Activated T-cell treated with anti-CD3 and anti-CD28 coated beads, Interleukin-2, amount 50 U/mL, for 4 hours (primary cell): Measurements from ENCODE around the gene SNRPA. TPM values are rescaled to one million over a fixed set of nuclear protein-coding genes. Genes with fewer than 3 reads are reported as not detected.
"Not testable (repeated sequence)": the region's sequence is repeated elsewhere in the genome, so short reads cannot be mapped to it uniquely, and the experiment has no call there.

Experiments
- ATAC-seq, 2 donors: fragments of 200-7000 bp; cut with Tn5 transposase; one replicate each; pipeline ENCODE4 v1.10.0; 2021
- DNase-seq: peaks from one replicate; pipeline ENCODE4 v3.0.0-alpha.2; 2020
- H3K27me3 Mint-ChIP-seq: one replicate; pipeline ENCODE4 v1.8.0; 2021; ENCODE audit warnings: low read depth, mixed read lengths
- H3K36me3 Mint-ChIP-seq: one replicate; pipeline ENCODE4 v1.8.0; 2022; ENCODE audit warnings: mixed read lengths; ENCODE audit not compliant: insufficient read depth
- H3K4me1 Mint-ChIP-seq: one replicate; pipeline ENCODE4 v1.8.0; 2021; ENCODE audit warnings: low read depth, mixed read lengths
- H3K4me3 Mint-ChIP-seq: one replicate; pipeline ENCODE4 v1.8.0; 2021; ENCODE audit warnings: mild to moderate bottlenecking, moderate library complexity, mixed read lengths
- H3K9me3 Mint-ChIP-seq: one replicate; pipeline ENCODE4 v1.8.0; 2021; ENCODE audit warnings: mixed read lengths
- total RNA-seq, 3 donors: library from RNA; stranded (reverse); gene quantifications; one replicate each; pipeline ENCODE4 v1.2.1, GENCODE V29; 2021

SNRPA gene
- total RNA-seq, 3 donors from 2014 or later = 213 to 234 (median 219) TPM

DNA sequence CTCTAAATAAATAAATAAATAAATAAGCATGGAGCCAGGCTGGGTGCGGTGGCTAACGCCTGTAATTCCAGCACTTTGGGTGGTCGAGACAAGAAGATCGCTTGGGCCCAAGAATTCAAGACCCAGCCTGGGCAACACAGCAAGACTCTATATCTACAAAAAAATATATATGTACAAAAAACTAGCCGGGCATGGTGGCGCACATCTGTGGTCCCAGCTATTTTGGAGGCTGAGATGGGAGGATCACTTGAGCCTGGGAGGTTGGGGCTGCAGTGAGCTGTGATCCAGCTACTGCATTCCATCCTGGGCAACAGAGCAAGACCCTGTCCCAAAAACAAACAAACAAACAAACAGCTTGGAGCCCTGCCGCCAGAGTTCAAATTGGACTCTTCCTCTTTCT is 3.5 kb upstream of the SNRPA start:
- Mint-ChIP-seq H3K4me3 (no peak overlapping the region), H3K4me1 (peaks cover 14% of the 10 kb centered on the region), H3K9me3 (no peaks in the 10 kb centered on the region), H3K36me3 (peaks cover 10% of the 10 kb centered on the region), H3K27me3 (no peaks in the 10 kb centered on the region)
- DNase-seq (no peak), ATAC-seq (no peak)

DNA sequence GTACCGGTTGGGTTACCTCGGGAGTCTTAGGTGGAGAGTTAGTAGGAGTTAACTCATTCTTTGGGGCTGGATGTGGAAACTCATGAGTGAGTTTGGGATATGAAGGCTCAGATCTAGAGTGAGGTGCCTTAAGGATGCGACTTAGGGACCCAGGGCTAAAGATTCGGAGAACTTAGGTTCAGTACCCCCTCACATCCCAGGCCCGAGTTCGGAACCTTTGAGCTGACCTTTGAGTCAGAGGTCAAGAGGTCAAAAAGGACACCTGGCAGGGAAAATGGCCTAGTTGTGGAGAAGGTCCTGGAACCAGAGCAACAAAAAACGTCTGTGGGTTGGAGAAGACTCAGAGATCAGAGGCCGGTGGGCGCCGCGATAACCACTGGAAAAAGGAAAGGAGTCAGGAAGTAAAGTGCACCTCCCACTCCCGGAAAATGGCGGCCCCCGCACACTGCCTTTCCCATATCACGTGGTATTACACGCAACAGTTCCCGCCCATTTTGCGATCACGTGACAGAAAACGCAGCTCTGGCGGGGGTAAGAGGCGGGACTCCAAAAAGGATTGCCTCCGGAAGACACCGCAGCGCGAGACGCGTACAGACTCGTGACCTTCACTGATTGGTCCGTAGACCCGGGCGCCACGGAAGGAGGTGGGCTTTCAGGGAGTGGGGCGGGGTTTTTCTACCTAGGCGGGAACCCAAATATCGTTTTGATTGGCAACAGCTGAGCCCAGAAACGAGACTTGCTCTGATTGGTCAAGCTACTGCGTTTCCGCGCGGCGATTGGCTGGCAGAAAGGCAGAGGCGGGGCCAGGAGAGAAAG is 737 bp upstream of the SNRPA start, which contains the start of gene ACTMAP:
Gene ACTMAP, minus strand, starts transcription at position 420 of the 816 bp plus-strand sequence. CDS start 674 bp downstream, outside the sequence.
- peaks cover 31% of the 10 kb centered on the region for H3K4me1 Mint-ChIP-seq
- H3K36me3 Mint-ChIP-seq = peaks cover 21% of the 10 kb centered on the region
- DNase-seq = peak; percentile 99
- ATAC-seq = peak; percentile 87 to 88
- H3K27me3 Mint-ChIP-seq = no peaks in the 10 kb centered on the region
- H3K4me3 Mint-ChIP-seq = peak within 1 kb of the TSS; percentile 99
- H3K9me3 Mint-ChIP-seq = no peaks in the 10 kb centered on the region

DNA sequence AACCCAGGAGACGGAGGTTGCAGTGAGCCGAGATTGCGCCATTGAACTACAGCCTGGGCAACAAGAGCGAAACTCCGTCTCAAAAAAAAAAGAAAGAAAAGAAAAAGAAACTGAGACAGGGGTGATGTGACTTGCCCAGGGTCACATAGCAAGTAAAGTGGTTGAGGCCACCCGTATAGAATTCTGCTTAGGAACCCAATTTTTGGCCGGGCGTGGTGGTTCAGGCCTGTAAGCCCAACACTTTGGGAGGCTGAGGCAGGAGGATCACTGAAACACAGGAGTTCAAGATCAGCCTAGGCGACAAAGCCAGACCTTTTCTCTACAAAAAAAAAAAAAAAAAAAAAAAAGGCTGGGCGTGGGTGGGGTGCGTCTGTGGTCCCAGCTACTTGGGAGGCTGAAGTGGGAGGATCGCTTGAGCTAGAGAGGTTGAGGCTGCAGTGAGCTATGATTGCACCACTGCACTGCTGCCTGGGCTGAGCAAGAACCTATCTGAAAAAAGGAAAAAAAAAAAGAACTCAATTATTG is 1.3 kb downstream of the SNRPA start:
- H3K27me3 Mint-ChIP-seq = no peaks in the 10 kb centered on the region
- no peak for ATAC-seq
- no peaks in the 10 kb centered on the region for H3K9me3 Mint-ChIP-seq
- H3K36me3 Mint-ChIP-seq = peaks cover 34% of the 10 kb centered on the region
- no peak for DNase-seq
- peak overlapping the region; percentile 99 for H3K4me3 Mint-ChIP-seq
- peaks cover 49% of the 10 kb centered on the region for H3K4me1 Mint-ChIP-seq

DNA sequence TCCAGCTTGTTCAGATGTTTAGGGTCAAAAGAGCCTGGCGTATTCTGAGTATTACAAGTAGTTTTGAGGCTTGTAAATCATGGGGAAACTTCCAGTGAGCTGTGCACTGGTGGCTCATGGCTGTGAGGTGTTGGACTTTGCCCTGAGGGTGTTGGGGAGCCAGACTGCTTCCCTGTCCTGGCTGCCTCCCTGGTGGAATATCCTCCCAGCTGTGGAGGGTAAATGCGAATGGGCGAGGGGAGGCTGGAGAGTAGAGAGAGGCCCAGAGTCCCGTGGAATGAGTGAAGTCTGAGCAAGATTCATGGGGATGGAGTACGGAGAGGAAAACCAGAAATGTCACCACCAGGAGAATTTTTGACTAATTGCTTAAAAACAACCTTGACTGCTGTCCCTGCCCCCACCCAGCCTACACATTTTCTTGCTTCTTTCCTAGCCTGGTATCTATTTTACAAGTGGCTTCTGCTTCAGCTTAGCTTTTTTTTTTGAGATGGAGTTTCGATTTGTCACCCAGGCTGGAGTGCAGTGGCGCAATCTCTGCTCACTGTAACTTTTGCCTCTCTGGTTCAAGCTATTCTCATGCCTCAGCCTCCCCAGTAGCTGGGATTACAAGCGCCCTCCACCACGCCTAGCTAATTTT is 3.7 kb downstream of the SNRPA start:
- Mint-ChIP-seq H3K27me3 (no peaks in the 10 kb centered on the region), H3K4me1 (peaks cover 48% of the 10 kb centered on the region), H3K9me3 (no peaks in the 10 kb centered on the region), H3K36me3 (peaks cover 45% of the 10 kb centered on the region), H3K4me3 (peak overlapping the region; percentile 80)
- peak; percentile 1 for ATAC-seq
- peak; percentile 32 for DNase-seq

DNA sequence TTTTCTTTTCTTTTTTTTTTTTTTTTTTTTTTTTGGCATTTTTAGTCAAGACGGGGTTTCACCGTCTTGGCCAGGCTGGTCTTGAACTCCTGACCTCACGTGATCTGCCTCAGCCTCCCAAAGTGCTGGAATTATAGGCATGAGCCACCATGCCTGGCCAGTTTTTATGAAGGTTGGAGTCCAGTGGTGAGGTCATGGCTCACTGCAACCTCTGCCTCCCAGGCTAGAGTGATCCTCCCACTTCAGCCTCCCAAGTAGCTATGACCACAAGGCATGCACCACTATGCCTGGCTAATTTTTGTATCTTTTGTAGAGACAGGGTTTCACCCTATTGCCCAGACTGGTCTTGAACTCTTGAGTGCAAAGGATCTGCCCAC is 4.2 kb downstream of the SNRPA start:
- peaks cover 49% of the 10 kb centered on the region for H3K36me3 Mint-ChIP-seq
- peaks cover 42% of the 10 kb centered on the region for H3K4me1 Mint-ChIP-seq
- ATAC-seq (no peak), DNase-seq (no peak)
- no peaks in the 10 kb centered on the region for H3K9me3 Mint-ChIP-seq
- H3K4me3 Mint-ChIP-seq = peak overlapping the region; percentile 66
- no peaks in the 10 kb centered on the region for H3K27me3 Mint-ChIP-seq

DNA sequence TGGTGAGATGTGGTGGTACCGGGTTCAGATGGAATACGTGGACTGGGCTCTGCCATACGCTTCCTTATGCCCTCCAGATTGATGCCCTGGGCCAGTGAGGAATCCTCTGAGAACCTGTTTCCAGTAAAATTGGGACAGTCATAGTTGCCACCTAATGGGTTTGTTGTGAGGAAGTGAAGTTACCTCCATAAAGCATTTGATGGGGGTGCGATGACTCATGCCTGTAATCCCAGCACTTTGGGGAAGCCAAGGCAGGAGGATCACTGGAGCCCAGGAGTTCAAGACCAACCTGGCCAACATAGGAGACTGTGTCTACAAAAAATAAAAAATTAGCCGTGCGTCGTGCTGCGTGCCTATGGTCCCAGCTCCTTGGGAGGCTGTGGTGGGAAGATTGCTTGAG is 4.8 kb downstream of the SNRPA start:
- Mint-ChIP-seq H3K27me3 (no peaks in the 10 kb centered on the region), H3K4me3 (peak overlapping the region; percentile 66), H3K4me1 (peaks cover 46% of the 10 kb centered on the region), H3K9me3 (no peaks in the 10 kb centered on the region), H3K36me3 (peaks cover 55% of the 10 kb centered on the region)
- ATAC-seq (no peak), DNase-seq (no peak)

DNA sequence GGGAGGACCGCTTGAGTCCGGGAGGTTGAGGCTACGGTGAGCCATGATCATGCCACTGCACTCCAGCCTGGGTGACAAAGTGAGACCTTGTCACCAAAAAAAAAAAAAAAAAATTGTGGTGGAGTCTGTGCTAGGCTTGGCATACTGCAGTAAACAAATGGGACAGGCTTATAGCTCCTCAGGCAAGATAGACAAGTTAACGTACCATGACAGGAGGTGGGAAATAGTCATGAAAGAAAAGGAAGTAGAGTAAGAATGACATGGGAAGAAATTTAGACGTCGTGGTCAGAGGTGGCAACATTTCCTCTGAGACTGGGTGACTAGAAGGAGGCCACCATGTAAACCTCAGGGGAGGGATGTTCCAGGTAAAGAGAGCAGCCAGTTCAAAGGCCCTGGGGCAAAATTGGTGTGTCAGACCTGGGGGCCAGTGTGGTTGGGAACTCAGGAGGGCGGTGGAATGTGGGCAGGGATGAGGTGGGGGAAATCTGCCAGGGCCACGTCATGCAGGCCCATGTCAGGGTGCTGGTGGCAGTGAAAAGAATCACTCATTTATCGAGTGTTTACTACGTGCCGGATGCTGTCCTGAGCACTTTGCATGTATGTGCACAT is 5.6 kb downstream of the SNRPA start:
- no peaks in the 10 kb centered on the region for H3K9me3 Mint-ChIP-seq
- no peaks in the 10 kb centered on the region for H3K27me3 Mint-ChIP-seq
- peaks cover 54% of the 10 kb centered on the region for H3K36me3 Mint-ChIP-seq
- H3K4me1 Mint-ChIP-seq = peaks cover 49% of the 10 kb centered on the region
- DNase-seq = no peak
- H3K4me3 Mint-ChIP-seq = peak overlapping the region; percentile 3
- ATAC-seq = peak; percentile 36 to 49

DNA sequence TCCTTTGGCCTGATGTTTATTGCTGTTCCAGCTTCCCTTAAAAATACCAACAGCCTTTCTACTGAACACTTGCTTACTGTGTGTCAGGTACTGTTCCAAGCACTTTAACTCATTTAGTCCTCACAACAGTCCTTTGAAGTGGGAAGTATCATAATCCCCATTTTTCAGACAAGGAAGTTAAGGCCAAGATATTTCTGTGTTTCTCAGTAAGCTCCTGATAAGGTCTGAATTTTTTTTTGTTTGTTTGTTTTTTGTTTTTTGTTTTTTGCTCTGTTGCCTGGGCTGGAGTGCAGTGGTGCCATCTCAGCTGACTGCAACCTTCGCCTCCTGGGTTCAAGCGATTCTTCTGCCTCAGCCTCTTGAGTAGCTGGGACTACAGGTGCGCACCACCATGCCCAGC is 7.5 kb downstream of the SNRPA start:
- Mint-ChIP-seq H3K9me3 (no peaks in the 10 kb centered on the region), H3K4me1 (peaks cover 55% of the 10 kb centered on the region)

DNA sequence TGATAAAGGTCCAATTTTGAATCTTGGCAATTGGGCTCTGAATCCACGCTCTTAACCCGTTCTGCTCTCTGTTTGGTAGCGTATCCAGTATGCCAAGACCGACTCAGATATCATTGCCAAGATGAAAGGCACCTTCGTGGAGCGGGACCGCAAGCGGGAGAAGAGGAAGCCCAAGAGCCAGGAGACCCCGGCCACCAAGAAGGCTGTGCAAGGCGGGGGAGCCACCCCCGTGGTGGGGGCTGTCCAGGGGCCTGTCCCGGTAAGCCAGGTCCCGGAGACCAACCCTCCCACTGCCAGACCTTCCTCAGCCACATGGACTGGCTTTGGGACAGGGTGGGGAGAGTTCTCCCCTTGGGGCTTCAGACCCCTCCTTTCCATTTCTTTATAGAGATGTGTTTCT is 8.3 kb downstream of the SNRPA start:
- Mint-ChIP-seq H3K4me1 (peaks cover 60% of the 10 kb centered on the region), H3K9me3 (no peaks in the 10 kb centered on the region), H3K36me3 (peaks cover 64% of the 10 kb centered on the region), H3K27me3 (no peaks in the 10 kb centered on the region), H3K4me3 (no peak overlapping the region)
- ATAC-seq = no peak
- no peak for DNase-seq

More for the DNA sequence above, 7.5 kb downstream of the SNRPA start:
- DNase-seq (no peak), ATAC-seq (no peak)
- Mint-ChIP-seq H3K4me3 (no peak overlapping the region), H3K36me3 (peaks cover 57% of the 10 kb centered on the region), H3K27me3 (no peaks in the 10 kb centered on the region)

DNA sequence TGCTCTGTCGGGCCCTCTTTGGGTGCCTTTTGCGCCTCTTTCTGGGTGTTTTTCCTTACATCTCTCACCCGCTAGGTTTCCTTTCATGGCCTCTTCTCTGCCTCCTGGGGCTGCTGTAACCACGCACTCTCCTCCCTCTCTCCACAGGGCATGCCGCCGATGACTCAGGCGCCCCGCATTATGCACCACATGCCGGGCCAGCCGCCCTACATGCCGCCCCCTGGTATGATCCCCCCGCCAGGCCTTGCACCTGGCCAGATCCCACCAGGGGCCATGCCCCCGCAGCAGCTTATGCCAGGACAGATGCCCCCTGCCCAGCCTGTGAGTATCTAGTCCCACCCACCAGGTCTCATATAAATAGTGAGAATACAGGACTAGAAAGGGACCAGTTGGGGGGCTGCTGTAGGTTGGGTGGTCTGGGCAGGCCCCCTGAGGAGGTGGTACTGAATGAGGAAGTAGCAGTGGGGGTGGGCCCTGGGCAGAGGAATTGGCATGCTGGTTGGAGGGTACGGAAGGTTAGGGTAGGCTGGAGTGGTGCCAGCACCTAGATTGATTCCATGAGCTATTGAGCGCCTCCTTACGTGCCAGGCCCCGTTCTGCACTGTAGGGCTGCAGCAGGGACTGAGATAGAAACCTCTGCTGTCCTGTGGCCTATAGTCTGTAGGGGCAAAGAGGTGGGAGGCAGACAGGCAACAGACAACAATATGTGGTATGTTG is 11.9 kb downstream of the SNRPA start:
- ATAC-seq (peak in 1 of 2 donors; percentile 36), DNase-seq (no peak)
- Mint-ChIP-seq H3K4me3 (no peak overlapping the region), H3K27me3 (no peaks in the 10 kb centered on the region), H3K9me3 (no peaks in the 10 kb centered on the region), H3K4me1 (peaks cover 46% of the 10 kb centered on the region), H3K36me3 (peaks cover 53% of the 10 kb centered on the region)

DNA sequence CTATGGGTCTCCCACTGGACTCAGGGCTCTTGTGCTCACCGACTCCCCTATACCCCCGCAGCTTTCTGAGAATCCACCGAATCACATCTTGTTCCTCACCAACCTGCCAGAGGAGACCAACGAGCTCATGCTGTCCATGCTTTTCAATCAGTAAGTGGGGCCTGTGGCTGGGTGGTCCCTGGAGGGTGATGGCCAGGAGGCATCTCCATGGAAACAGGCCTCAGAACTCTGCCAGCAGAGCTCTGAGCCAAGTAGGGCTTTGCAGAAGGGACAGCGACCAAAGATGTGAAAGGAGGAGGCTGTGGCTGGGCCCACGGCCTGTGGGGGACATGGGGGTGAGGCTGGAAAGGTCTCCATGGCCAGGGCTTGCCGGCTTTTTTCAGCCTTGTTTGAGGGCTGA is 12.5 kb downstream of the SNRPA start:
- Mint-ChIP-seq H3K36me3 (peaks cover 49% of the 10 kb centered on the region), H3K4me1 (peaks cover 42% of the 10 kb centered on the region), H3K9me3 (no peaks in the 10 kb centered on the region), H3K27me3 (no peaks in the 10 kb centered on the region), H3K4me3 (no peak overlapping the region)
- ATAC-seq (no peak), DNase-seq (no peak)

DNA sequence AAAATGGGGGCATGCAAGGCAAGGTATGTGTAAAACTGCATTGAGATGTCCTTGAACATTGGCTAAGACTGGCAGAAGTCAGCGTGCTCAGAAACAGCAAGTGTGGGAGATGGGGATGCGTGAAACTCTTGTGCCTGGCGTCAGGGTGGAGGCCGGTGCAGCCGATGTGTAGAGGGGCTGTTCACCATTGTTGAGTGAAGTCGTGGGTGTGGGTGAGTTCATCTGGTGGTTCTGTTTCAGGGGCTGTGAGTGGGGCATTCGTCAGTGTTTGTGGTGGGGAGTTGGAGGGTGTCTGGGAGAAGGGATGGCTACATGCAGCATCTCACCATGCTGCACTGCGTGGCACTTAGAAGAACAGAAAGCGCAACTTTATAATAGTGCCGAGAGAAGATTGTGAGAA is 13.0 kb downstream of the SNRPA start:
- peaks cover 47% of the 10 kb centered on the region for H3K36me3 Mint-ChIP-seq
- ATAC-seq (peak; percentile 81 to 87), DNase-seq (no peak)
- peak overlapping the region; percentile 22 for H3K4me3 Mint-ChIP-seq
- H3K4me1 Mint-ChIP-seq = peaks cover 42% of the 10 kb centered on the region
- no peaks in the 10 kb centered on the region for H3K9me3 Mint-ChIP-seq
- no peaks in the 10 kb centered on the region for H3K27me3 Mint-ChIP-seq

DNA sequence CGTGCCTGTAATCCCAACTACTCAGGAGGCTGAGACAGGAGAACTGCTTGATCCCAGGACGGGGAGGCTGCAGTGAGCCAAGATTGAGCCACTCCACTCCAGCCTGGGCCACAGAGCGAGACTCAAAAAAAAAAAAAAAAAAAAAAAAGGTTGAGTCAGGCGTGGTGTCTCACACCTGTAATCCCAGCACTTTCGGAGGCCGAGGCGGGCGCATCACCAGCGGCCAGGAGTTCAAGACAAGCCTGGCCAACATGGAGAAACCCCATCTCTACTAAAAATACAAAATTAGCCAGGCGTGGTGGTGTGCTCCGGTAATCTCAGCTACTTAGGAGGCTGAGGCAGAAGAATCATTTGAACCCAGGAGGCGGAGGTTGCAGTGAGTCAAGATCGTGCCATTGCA is 15.4 kb downstream of the SNRPA start:
- Mint-ChIP-seq H3K36me3 (peaks cover 36% of the 10 kb centered on the region), H3K4me1 (peaks cover 43% of the 10 kb centered on the region)
- ATAC-seq, H3K9me3 Mint-ChIP-seq, H3K4me3 Mint-ChIP-seq, DNase-seq, H3K27me3 Mint-ChIP-seq: not testable (repeated sequence)

DNA sequence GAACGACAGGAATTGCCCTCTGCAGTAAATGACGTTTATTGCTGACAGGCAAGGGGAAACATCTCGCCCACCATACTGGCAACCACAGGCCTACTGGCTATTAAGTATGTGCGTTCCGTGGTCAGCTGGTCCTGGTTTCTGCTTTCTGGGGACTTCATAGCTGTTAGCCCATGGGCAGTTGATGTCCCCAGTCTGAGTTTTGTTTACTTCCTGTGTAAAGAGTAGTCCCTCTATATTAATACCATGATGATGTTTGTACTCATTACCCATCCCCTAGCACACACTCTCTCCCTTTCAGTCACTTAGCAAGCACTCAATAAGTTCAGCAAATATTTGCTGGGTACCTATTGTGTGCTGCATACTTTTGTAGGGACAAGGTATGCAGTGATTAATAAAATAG is 17.9 kb downstream of the SNRPA start:
- peaks cover 22% of the 10 kb centered on the region for H3K36me3 Mint-ChIP-seq

More for the DNA sequence above, 17.9 kb downstream of the SNRPA start:
- Mint-ChIP-seq H3K4me3 (no peak overlapping the region), H3K27me3 (no peaks in the 10 kb centered on the region), H3K4me1 (peaks cover 27% of the 10 kb centered on the region), H3K9me3 (peaks cover 3% of the 10 kb centered on the region)
- DNase-seq (no peak), ATAC-seq (no peak)
